GM10266 (cell line): ENCODE results near the gene REC114.
"Not testable (repeated sequence)": the region's sequence is repeated elsewhere in the genome, so short reads cannot be mapped to it uniquely, and the experiment has no call there.

Source experiments
- DNase-seq: peaks from one replicate; pipeline ENCODE4 v3.0.0; 2012; ENCODE audit errors: extremely low spot score
- CTCF ChIP-seq: IDR thresholded peaks from 2 replicates; pipeline ENCODE4 v1.5.1; 2012; ENCODE audit warnings: mild to moderate bottlenecking, low read depth; ENCODE audit not compliant: control insufficient read depth, insufficient read depth; ENCODE audit errors: missing control alignments

Gene REC114

GRCh38 chr15:73527598-73527997 is 84.6 kb downstream of the REC114 start:
- TF ChIP-seq CTCF: no peak
- DNase-seq: no peak

- TF ChIP-seq CTCF: no peak
Measured at GRCh38 chr15:73530649-73531048, 87.7 kb downstream of the REC114 start.

GRCh38 chr15:73538123-73538522 is 95.2 kb downstream of the REC114 start:
- TF ChIP-seq CTCF: no peak
- no peak for DNase-seq

More at GRCh38 chr15:73530649-73531048, 87.7 kb downstream of the REC114 start:
- no peak for DNase-seq

- no peak for DNase-seq
- TF ChIP-seq CTCF: no peak
Measured at GRCh38 chr15:73538563-73539211, 95.7 kb downstream of the REC114 start.

- DNase-seq: no peak
- no peak for TF ChIP-seq CTCF
Measured at GRCh38 chr15:73539212-73540128, 96.5 kb downstream of the REC114 start.

GRCh38 chr15:73540161-73540560 is 97.2 kb downstream of the REC114 start:
- no peak for DNase-seq
- TF ChIP-seq CTCF: no peak

- no peak for TF ChIP-seq CTCF
- DNase-seq: no peak
Measured at GRCh38 chr15:73541479-73541878, 98.5 kb downstream of the REC114 start.

- DNase-seq: not testable (repeated sequence)
Measured at GRCh38 chr15:73548925-73549324, 106.0 kb downstream of the REC114 start.
